Measurements from ENCODE around the gene VPS37B. TPM values are rescaled to one million over a fixed set of nuclear protein-coding genes. Genes with fewer than 3 reads are reported as not detected.

Gene VPS37B
- total RNA-seq, 1 experiment from 2014 or later, result 18.1 TPM

DNA sequence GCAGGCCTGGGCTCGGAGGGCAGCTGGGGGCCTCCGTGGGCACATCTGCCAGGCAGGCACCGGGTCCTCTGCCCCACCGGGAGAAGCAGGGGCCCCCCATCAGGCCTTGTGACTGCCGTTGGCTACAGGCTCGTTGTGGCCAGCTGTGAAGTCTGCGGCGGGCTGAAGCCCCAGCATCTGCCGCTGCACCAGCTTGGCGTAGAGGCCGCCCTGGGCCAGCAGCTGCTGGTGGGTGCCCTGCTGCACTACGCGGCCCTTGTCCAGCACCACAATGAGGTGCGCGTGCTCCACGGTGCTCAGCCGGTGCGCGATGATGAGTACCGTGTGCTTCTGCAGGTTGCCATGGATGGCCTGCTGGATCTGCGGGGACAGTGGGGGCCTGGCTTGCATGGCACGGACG lies 33.9 kb upstream of the VPS37B start (continued):
- TF ChIP-seq, protein P1, sequence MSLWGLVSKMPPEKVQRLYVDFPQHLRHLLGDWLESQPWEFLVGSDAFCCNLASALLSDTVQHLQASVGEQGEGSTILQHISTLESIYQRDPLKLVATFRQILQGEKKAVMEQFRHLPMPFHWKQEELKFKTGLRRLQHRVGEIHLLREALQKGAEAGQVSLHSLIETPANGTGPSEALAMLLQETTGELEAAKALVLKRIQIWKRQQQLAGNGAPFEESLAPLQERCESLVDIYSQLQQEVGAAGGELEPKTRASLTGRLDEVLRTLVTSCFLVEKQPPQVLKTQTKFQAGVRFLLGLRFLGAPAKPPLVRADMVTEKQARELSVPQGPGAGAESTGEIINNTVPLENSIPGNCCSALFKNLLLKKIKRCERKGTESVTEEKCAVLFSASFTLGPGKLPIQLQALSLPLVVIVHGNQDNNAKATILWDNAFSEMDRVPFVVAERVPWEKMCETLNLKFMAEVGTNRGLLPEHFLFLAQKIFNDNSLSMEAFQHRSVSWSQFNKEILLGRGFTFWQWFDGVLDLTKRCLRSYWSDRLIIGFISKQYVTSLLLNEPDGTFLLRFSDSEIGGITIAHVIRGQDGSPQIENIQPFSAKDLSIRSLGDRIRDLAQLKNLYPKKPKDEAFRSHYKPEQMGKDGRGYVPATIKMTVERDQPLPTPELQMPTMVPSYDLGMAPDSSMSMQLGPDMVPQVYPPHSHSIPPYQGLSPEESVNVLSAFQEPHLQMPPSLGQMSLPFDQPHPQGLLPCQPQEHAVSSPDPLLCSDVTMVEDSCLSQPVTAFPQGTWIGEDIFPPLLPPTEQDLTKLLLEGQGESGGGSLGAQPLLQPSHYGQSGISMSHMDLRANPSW (CRISPR knock-in tag; conservative IDR thresholded peaks at IDR 0.05; ENCODE audit: low read depth), result no peak

DNA sequence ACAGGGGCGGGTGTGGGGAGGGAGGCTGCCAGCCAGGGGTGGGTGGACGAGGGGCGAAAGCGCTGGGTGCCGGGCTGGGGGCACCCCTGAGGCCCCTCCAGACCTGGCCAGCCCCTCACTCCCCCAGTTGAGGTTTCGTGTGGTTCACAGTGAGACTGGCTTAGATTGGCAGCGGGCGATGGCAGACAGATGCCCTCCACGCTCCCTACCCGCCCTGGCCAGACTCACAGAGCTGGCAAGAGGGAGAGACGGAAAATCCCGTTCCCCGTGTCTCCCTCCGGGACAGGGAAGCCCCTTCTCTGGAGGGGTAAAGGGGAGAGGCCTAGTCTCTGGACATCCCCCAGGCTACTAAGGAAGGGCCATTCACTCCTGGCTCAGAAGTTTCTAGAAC lies 33.2 kb upstream of the VPS37B start:
- H3K4me1 Mint-ChIP-seq, result no peaks in the 10 kb centered on the region
- no peaks in the 10 kb centered on the region for H3K36me3 Mint-ChIP-seq
- ATAC-seq (no peak), DNase-seq (ENCODE audit: low spot score) (no peak)
- H3K27me3 Mint-ChIP-seq (ENCODE audit: low read depth), result no peaks in the 10 kb centered on the region; the same call in 1 of the 2 replicates
- no peaks in the 10 kb centered on the region for H3K9me3 Mint-ChIP-seq
- ChIA-PET CTCF (no interaction called here), POLR2A (no interaction called here)
- no peak overlapping the region for H3K27ac Mint-ChIP-seq
- no peak overlapping the region for H3K4me3 Mint-ChIP-seq
- TF ChIP-seq ZNF219 (CRISPR knock-in tag; IDR thresholded peaks at IDR 0.05; ENCODE audit: borderline replicate concordance) (no peak), NFE2L1 (CRISPR knock-in tag; IDR thresholded peaks at IDR 0.05) (no peak)

DNA sequence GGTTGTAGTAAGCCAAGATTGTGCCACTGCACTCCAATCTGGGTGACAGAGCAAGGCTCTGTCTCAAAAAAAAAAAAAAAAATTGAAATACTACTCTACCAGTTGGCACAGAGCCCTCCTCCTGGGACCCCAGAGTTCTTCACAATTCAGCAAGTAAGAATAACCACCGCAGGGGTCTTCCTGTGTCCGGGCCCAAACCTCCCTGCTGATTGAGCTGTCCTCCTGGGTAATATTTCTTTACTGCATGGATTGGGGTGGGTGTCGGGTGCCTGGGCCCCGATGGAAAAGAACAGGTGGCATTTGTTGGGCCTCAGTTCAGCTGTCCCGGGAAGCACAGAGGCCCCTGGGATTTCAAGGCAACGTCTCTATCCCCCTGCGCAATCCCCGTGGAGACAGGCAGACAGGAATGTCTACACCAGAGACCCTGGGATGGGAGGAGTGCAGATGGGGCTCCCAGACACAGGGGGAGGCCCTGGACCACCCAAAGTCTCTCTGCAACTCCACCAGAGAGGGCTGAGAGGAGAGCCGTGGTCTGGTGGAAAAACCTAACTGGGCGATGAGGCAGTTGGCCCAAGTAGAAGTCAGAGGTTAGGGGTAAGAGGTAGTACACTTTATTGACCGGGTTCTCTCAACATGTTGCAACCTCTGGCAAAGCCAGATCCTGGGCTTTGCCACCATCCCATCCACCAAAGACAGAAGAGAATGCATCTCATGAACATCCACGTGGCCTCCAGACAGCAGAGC lies 32.7 kb upstream of the VPS37B start:
- H3K9me3 Mint-ChIP-seq, result no peaks in the 10 kb centered on the region
- no peak overlapping the region for H3K4me3 Mint-ChIP-seq
- no peaks in the 10 kb centered on the region for H3K36me3 Mint-ChIP-seq
- ChIA-PET POLR2A (no interaction called here), CTCF (no interaction called here)
- H3K27ac Mint-ChIP-seq, result no peak overlapping the region
- ATAC-seq (no peak), DNase-seq (ENCODE audit: low spot score) (no peak)
- H3K4me1 Mint-ChIP-seq, result no peaks in the 10 kb centered on the region
- no peaks in the 10 kb centered on the region; the same call in 1 of the 2 replicates for H3K27me3 Mint-ChIP-seq (ENCODE audit: low read depth)
- no peak for TF ChIP-seq CREB1 (CRISPR knock-in tag; IDR thresholded peaks at IDR 0.05)
- no peak for TF ChIP-seq GTF2I (CRISPR knock-in tag; conservative IDR thresholded peaks at IDR 0.05)
- TF ChIP-seq ZNF138 (CRISPR knock-in tag; conservative IDR thresholded peaks at IDR 0.05), result no peak
- no peak for TF ChIP-seq FOXJ3 (CRISPR knock-in tag; IDR thresholded peaks at IDR 0.05; ENCODE audit: borderline replicate concordance)
- TF ChIP-seq ATF3 (CRISPR knock-in tag; conservative IDR thresholded peaks at IDR 0.05), result no peak
- no peak for TF ChIP-seq ZSCAN18 (CRISPR knock-in tag; IDR thresholded peaks at IDR 0.05)
- TF ChIP-seq TEAD4 (CRISPR knock-in tag; IDR thresholded peaks at IDR 0.05), result no peak
- TF ChIP-seq OVOL2 (CRISPR knock-in tag; IDR thresholded peaks at IDR 0.05; ENCODE audit: borderline replicate concordance), result no peak
- no peak for TF ChIP-seq ZNF121 (CRISPR knock-in tag; IDR thresholded peaks at IDR 0.05)
- TF ChIP-seq, protein P2, sequence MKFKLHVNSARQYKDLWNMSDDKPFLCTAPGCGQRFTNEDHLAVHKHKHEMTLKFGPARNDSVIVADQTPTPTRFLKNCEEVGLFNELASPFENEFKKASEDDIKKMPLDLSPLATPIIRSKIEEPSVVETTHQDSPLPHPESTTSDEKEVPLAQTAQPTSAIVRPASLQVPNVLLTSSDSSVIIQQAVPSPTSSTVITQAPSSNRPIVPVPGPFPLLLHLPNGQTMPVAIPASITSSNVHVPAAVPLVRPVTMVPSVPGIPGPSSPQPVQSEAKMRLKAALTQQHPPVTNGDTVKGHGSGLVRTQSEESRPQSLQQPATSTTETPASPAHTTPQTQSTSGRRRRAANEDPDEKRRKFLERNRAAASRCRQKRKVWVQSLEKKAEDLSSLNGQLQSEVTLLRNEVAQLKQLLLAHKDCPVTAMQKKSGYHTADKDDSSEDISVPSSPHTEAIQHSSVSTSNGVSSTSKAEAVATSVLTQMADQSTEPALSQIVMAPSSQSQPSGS (CRISPR knock-in tag; IDR thresholded peaks at IDR 0.05; ENCODE audit: borderline replicate concordance, low read depth), result no peak
- no peak for TF ChIP-seq TCF7 (CRISPR knock-in tag; IDR thresholded peaks at IDR 0.05; ENCODE audit: low read depth)
- no peak for TF ChIP-seq SOX15 (CRISPR knock-in tag; IDR thresholded peaks at IDR 0.05)
- no peak for TF ChIP-seq ZNF425 (CRISPR knock-in tag; conservative IDR thresholded peaks at IDR 0.05)
- TF ChIP-seq, protein P3, sequence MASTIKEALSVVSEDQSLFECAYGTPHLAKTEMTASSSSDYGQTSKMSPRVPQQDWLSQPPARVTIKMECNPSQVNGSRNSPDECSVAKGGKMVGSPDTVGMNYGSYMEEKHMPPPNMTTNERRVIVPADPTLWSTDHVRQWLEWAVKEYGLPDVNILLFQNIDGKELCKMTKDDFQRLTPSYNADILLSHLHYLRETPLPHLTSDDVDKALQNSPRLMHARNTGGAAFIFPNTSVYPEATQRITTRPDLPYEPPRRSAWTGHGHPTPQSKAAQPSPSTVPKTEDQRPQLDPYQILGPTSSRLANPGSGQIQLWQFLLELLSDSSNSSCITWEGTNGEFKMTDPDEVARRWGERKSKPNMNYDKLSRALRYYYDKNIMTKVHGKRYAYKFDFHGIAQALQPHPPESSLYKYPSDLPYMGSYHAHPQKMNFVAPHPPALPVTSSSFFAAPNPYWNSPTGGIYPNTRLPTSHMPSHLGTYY (CRISPR knock-in tag; IDR thresholded peaks at IDR 0.05), result no peak
- no peak for TF ChIP-seq NFE2L1 (CRISPR knock-in tag; IDR thresholded peaks at IDR 0.05)
- TF ChIP-seq, protein P4, sequence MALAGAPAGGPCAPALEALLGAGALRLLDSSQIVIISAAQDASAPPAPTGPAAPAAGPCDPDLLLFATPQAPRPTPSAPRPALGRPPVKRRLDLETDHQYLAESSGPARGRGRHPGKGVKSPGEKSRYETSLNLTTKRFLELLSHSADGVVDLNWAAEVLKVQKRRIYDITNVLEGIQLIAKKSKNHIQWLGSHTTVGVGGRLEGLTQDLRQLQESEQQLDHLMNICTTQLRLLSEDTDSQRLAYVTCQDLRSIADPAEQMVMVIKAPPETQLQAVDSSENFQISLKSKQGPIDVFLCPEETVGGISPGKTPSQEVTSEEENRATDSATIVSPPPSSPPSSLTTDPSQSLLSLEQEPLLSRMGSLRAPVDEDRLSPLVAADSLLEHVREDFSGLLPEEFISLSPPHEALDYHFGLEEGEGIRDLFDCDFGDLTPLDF (CRISPR knock-in tag; IDR thresholded peaks at IDR 0.05), result no peak
